NCI-H2171 treated with DMSO at 0.1 percent for 48 hours (cell line): Measurements from ENCODE around the gene HES7.

Experiments used
- DNase-seq: peaks from one replicate; lab custom pipeline; 2025; lab: John Stamatoyannopoulos, UW

HES7 gene

GRCh38 chr17:8142887-8143580 lies 19.1 kb upstream of the HES7 start:
- no peak for DNase-seq

DNA sequence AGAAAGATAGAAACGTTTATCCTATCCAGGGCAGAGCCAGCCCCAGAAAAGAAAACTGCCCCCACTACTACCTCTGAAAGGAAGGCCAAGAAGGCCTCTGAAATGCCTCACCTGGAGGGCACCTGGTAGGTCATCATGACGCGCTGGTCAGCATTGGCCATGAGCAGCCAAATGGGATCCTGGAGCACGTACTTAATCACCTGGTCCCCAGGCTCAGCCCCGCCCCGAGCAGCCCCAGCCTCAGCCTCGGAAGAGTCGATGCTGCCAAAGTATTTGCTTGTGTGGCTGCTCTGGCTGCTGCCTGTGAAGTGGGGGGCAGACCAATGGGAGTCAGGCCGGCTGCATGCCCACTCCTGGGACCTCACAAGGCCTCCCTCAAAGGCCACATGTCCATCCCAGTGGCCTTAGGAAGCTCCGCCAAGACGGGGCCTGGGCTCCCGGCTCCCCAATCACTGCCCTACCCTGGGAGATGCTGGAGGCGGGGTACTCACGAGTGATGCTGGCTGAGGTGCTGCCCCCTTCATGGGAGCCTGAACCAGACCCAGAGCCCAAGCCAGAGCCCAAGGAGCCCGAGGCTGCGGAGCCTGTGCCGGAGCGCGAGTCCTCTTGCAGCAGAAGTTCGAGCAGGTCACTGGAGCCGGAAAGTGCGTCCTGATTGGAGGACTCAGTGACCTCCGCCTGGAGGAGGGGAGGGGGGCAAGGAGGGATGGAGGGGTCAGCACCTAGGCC lies 18.4 kb upstream of the HES7 start:
- DNase-seq = no peak

GRCh38 chr17:8141741-8142140 lies 17.8 kb upstream of the HES7 start:
- no peak for DNase-seq

DNA sequence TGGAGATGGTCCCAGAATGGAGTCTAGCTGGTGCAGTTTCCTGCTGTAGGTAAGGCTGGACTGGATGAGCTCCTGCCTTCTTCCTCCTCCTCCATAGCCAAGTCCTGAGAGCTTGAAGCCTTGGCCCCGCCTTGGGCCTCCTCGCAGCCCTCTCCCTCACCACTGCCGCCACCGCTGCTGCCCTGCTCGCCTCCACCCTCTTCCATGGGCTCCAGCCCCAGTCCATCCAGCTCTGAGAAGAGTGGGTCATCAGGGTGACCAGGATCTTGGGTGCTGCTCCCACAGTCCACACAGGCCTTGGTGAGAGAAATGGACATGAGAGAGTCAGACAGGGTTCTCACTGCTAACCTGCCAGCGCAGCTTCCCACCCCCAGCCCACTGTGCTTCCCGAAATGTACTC lies 17.1 kb upstream of the HES7 start:
- no peak for DNase-seq

DNA sequence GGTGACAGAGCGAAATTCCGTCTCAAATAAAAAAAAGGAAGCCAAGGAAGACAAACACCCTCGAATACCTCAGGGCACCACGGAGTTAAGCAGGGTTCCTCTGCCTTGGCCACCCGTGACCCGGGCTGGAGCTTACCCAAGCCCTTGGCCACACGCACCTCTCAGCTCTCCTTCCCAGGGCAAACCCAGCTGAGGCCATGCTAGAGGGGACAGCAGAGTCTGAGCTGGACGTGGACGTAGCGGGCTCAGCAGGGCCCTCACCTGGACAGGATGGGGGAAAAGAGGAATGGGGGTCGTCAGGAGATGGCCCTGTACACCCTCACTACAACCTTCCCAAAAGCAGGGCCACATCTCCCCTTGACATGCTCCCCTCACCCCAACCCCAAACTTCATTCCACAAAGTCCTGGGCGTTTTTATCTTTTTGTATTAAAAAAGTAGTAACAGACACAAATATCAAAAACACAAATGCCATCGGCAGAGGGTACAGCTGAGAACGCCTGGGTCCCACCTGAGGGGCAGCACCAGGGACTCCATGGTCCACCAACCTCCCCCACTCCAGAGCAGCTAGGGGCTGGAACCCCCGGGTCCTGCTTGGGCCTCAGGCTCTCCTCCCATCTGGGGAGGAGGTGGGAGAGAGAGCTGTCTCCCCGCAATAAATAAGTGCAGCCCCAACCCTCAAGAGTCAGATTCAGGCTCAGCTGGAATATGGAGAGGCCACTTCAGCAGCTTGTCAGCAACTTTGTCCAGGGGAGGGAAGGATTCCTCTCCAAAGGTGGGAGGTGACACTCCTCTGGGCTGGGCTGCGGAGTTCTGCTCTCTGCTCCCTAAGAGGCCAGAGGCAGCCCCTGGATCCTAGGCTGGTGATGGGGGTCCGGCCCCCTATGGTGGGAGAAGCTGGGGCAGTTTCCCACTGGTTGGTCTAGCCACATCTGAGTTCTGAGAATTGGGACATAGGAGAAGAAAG lies 16.4 kb upstream of the HES7 start:
- DNase-seq = no peak

GRCh38 chr17:8138672-8139371 lies 14.9 kb upstream of the HES7 start:
- peak; percentile 99 for DNase-seq

GRCh38 chr17:8138374-8138671 lies 14.4 kb upstream of the HES7 start:
- DNase-seq = no peak

GRCh38 chr17:8137645-8138373 lies 13.9 kb upstream of the HES7 start:
- DNase-seq = no peak

DNA sequence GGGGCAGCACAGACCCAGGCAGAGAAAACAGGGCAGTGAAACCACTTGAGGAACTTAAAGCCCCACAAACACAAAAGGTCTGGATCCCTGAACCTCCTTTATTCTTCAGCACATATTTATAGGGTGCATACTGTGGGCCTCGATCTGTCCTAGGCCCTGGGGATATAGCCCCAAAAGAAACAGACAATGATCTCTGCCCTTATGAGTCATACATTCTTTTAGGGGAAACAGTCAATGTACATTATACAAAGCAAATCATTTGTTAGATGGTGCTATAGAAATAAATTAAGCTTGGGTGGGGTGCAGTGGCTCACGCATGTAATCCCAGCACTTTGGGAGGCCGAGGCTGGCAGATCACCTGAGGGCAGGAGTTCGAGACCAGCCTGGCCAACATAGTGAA lies 10.0 kb upstream of the HES7 start:
- DNase-seq = no peak

DNA sequence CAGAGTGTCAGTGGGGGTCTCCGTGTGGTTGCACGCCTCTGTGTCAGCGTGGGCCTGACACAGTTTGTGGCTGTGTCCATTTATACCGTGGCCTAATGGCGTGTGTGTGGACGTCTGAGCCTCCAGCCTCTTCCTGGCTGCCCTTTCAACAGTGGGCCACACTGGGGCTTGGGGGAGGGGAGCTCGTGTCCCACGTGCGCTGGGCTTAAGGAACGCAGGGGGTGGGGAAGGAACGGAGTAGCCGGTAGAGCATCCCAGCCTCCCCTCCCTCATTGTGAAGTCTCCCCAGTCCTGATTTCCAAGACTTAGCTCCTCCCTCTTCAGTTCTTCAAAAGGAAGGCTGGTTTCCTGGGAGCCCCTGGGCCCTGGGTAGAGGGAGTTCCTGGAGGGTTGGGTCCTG lies 9.5 kb upstream of the HES7 start:
- no peak for DNase-seq

DNA sequence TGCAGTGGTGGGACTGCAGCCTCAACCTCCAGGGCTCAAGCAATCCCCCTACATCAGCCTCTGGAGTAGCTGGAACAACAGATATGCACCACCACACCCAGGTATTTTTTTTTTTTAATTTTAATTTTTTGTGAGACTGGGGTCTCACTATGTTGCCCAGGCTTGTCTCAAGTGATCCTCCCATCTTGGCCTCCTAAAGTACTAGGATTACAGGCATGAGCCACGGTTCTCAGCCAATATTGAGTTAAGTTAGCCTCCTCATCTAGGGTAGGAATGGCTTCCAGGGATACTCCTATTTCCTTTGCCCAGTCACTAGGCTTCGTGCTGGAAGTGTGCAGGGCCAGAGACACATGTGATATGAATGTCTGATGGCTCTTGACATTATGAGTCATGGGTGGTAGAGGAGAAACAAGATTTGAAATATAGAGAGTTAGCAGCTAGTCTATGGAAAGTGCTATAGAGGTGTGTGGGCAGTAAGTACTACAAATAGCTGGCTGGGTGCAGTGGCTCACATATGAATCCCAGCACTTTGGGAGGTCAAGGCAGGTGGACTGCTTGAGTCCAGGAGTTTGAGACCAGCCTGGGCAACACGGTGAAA lies 8.0 kb upstream of the HES7 start:
- DNase-seq = no peak

GRCh38 chr17:8128125-8128784 lies 4.3 kb upstream of the HES7 start:
- DNase-seq = no peak

- peak; percentile 79 for DNase-seq
Measured at GRCh38 chr17:8126491-8127066, 2.7 kb upstream of the HES7 start.

DNA sequence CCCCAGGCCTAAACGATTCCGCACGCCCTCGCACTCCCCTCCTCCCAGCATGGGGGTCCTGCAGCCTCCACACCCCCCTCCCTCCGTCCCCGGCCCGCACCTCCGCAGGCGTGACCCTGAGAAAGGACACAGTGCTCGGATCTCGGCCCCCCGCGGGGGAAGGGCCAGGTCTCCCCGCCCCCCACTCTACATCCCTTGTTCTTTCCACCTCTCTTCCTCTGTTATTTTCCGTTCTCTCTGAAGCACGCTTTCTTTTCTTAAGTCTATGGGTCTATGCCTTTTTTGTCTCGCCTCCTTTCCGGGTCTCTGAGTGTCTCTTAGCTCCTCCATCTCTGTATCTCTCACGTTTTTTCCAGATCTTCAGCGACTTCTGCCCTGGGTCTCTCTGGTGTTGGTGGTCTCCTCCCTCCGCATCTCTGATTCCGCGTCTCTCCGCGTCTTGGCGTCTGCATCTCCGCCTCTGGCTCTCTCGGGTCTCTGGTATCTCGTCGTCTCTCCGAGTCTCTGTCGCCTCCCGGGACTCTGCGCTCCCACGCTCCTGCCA lies 2.1 kb upstream of the HES7 start:
- peak; percentile 70 for DNase-seq

GRCh38 chr17:8125154-8125946 lies 1.4 kb upstream of the HES7 start:
- DNase-seq = peak; percentile 81

DNA sequence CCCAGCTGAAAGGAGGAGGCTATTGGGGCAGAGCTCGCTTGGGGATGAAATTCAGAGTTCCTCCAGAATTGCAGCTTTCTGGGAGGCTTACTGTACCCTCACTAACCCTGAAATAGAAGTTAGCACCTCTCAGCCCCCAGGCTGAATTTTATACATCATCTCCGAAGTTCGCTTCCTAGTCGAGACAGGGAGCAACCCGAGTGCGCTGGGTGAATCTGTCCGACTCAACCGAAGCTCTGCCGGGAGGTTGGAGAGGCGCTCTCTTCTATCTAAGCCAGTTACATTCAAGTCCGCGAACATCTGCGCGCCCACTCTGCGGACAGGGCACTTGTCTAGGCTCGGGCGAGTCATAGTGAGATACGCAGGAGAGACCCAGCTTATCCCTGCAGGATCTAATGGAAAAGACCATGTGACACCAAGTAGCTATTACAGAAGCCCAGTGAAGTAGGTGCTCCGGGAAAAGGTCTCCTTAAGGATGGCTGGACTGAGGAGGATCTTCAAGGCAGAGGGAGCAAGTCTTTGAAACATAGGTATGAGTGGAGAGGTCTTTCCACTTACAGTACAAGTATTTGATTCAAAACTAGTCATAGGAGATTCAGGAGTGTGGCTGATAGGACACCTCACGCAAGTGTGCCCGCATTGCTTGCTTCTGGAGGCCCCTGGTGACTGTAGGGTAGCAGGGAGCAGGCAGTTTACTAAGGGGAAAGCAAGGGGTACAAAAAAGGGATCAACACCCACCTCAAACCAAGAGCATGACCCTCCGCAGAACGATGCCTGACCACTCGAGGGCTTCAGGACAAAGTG lies 646 bp upstream of the HES7 start:
- peak; percentile 61 for DNase-seq

DNA sequence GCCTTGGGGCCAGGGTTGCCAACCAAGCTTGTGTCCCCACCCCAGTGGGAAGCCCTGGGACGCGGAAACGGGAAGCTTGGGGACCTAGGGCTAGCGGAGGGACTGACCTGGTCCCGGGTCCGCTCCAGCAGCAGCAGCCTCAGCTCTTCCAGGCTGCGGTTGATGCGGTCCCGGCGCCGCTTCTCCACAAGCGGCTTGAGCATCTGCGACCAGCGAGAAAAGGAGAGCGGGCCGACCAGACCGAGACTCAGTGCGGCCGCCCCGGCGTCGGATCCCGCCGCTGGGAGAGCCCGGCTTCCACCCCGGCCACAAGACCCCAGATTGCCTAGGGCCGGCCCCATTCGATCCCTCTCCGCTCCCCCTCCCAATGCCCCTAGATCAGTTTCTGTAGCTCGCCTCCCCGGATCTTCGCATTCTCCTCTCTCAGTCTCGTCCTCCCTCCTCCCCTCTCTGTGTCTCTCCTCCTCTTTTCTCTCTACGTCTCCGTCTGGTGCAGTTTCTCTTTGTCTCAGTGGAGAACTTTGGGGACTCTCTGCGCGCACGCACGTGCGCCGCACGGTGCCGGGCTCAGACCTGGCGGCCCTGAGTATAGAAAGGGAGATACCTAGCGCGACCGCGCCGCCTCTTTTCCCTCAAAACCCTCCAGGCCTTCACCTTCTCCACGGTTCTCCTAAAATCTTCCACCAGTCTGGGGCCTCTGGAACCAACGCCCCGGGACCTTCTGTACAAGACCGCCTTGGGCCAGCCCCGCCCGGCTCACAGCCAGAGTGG lies 797 bp downstream of the HES7 start:
- peak; percentile 40 for DNase-seq
